Skeletal muscle tissue (tissue), 4 donors: Measurements from ENCODE around the gene SCLY. TPM values are rescaled to one million over a fixed set of nuclear protein-coding genes. Genes with fewer than 3 reads are reported as not detected.

Source experiments
- H3K27ac ChIP-seq: one replicate; pipeline ENCODE4 v1.7.0; 2013; ENCODE audit warnings: mild to moderate bottlenecking, low read depth, low read length, inconsistent platforms
- H3K27me3 ChIP-seq, 3 donors: one replicate each; pipeline ENCODE4 v1.7.0; 2013; ENCODE audit warnings: low read length in 3 of 3; ENCODE audit not compliant: control insufficient read depth in 3 of 3, insufficient read depth in 3 of 3
- H3K36me3 ChIP-seq, 3 donors: one replicate each; pipeline ENCODE4 v1.7.0; 2013; ENCODE audit warnings: low read length in 3 of 3; ENCODE audit not compliant: control insufficient read depth in 3 of 3, insufficient read depth in 3 of 3
- H3K4me1 ChIP-seq, 3 donors: one replicate each; pipeline ENCODE4 v1.7.0; 2013; ENCODE audit warnings: low read length in 3 of 3, mild to moderate bottlenecking in 3 of 3; ENCODE audit not compliant: control insufficient read depth in 3 of 3, insufficient read depth in 3 of 3
- H3K4me3 ChIP-seq, 3 donors: one replicate each; pipeline ENCODE4 v1.7.0; 2013; ENCODE audit warnings: low read length in 3 of 3
- H3K9ac ChIP-seq, 3 donors: one replicate each; pipeline ENCODE4 v1.7.0; 2013; ENCODE audit warnings: low read length in 3 of 3, mild to moderate bottlenecking in 3 of 3, moderate library complexity in 2 of 3, low read depth in 1 of 3
- H3K9me3 ChIP-seq, 3 donors: one replicate each; pipeline ENCODE4 v1.7.0; 2013; ENCODE audit warnings: low read length in 3 of 3; ENCODE audit not compliant: control insufficient read depth in 3 of 3
- total RNA-seq: library from RNA; depleted of rRNA; stranded (reverse); fragments of >200 nt; gene quantifications from one replicate; pipeline ENCODE4 v1.2.3, GENCODE V29; 2014
- donor health status: Osteomylitis.

Gene SCLY
- total RNA-seq, 1 donor from 2014 or later: 11.5 TPM

- no peak overlapping the region for H3K27ac ChIP-seq
- peaks cover 0 to 4% (median 3%) of the 10 kb centered on the region in 3 donors for H3K4me1 ChIP-seq
- H3K4me3 ChIP-seq: no peak overlapping the region
These were observed 33.7 kb downstream of the SCLY start for GRCh38 chr2:238094438-238095022.

DNA sequence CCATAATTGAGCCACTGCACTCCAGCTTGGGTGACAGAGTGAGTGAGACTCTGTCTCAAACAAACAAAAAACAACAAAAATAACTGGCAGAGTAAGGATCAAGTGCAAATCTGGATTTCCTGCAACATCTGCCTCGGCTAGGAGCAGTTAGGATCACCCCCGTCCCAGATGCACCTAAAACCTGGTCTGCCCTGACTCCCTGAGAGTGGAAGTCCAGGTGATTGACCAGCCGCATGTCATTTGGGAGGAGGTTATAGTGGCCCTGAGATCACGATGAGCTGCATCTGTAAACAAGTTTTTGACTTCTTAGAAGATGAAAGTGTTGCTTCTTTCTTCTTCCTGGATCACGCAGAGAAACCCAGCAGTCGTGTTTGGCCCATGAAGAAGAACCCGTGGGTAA, 34.3 kb downstream of the SCLY start:
- Histone ChIP-seq H3K4me1 (peaks cover 0 to 4% (median 3%) of the 10 kb centered on the region in 3 donors), H3K27ac (no peak overlapping the region), H3K27me3 (no peaks in the 10 kb centered on the region), H3K4me3 (no peak overlapping the region), H3K36me3 (peaks cover 0 to 3% (median 2%) of the 10 kb centered on the region in 3 donors), H3K9ac (no peak overlapping the region), H3K9me3 (no peaks in the 10 kb centered on the region)

More at GRCh38 chr2:238094438-238095022, 33.7 kb downstream of the SCLY start:
- no peaks in the 10 kb centered on the region for H3K27me3 ChIP-seq
- H3K9ac ChIP-seq: no peak overlapping the region
- peaks cover 0 to 3% (median 2%) of the 10 kb centered on the region in 3 donors for H3K36me3 ChIP-seq
- no peaks in the 10 kb centered on the region for H3K9me3 ChIP-seq

DNA sequence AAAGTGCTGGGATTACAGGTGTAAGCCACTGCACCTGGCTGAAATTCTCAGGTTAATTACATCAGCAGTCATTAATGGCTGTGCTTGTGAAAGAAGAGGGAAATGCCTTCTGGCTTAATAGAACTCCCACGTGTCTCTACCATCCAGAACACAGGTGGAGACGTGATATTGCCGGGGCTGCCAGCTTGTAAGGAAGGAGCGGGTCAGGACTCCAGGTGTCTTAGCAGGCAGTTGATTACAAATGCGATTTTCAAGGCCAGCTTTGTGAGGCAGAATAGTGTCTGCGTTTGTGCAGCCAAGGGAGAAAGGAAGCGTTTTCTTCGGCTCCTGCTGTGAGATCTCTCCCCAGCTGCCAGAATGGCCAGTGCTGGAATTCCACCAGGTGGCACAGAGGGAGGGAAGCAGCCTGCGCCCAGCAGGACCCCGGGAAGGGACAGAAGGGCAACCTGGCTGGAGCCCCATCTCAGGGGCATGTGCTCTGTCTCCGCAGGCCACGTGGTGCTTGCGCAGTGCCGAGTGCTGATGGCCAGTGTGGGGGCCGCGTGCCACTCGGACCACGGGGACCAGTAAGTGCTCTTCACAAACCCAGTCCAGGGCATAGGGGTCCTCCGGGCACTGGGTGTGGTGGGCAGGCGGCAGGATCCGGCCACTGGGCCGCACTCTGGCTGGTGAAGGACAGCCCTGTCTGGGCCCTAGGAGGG, 35.7 kb downstream of the SCLY start:
- Histone ChIP-seq H3K27me3 (no peaks in the 10 kb centered on the region), H3K4me3 (no peak overlapping the region), H3K4me1 (peaks cover 0 to 4% (median 3%) of the 10 kb centered on the region in 3 donors), H3K9me3 (no peaks in the 10 kb centered on the region), H3K27ac (no peak overlapping the region), H3K36me3 (peaks cover 0 to 2% (median 0%) of the 10 kb centered on the region in 3 donors), H3K9ac (no peak overlapping the region)

DNA sequence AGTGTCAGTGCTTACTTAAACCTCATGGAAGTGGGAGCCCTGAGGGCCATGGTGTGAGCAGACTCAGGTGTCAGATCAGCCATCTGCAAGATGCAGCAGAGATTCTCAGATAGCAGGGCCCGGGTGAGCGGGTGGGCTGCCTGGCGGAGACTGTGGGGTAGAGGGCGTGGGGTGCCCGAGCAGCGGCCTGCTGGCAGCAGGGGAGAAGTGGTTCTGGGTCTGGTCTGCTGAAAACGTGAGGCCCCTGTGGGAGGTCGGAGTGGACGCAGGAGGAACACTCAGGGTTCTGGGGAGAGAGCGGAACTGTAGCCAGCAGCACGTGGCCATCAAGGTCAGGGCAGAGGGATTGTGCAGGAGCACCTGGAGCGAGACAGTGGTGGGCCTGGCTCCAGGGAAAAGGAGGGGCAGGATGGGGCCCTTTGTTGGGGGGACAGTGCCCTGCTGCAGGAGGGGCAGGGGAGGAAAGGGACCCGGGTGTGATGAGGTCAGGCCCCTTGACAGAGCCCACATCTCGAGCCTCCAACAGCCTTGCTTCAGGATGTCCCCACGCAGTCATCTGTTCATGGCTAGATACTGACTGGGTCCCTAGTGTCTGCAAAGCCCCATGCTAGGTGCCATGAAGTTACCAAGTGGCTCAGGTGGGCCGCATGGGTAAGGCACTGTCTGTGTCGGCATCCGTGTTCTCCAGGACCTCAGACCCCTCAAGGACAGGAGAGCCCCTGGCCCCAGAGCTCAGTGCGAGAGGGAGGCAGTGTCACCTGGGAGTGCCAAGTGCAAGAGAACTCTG, 36.6 kb downstream of the SCLY start:
- Histone ChIP-seq H3K4me3 (no peak overlapping the region), H3K27me3 (no peaks in the 10 kb centered on the region), H3K36me3 (no peaks in the 10 kb centered on the region), H3K9ac (no peak overlapping the region), H3K4me1 (peaks cover 0 to 4% (median 3%) of the 10 kb centered on the region in 3 donors), H3K27ac (no peak overlapping the region), H3K9me3 (no peaks in the 10 kb centered on the region)

GRCh38 chr2:238097988-238098871, 37.4 kb downstream of the SCLY start:
- Histone ChIP-seq H3K4me1 (peaks cover 0 to 4% (median 3%) of the 10 kb centered on the region in 3 donors), H3K4me3 (no peak overlapping the region), H3K9ac (no peak overlapping the region), H3K27me3 (no peaks in the 10 kb centered on the region), H3K9me3 (no peaks in the 10 kb centered on the region), H3K36me3 (no peaks in the 10 kb centered on the region), H3K27ac (no peak overlapping the region)

- Histone ChIP-seq H3K27ac (no peak overlapping the region), H3K9ac (no peak overlapping the region), H3K4me1 (peaks cover 0 to 4% (median 3%) of the 10 kb centered on the region in 3 donors), H3K27me3 (peaks cover 0 to 3% (median 0%) of the 10 kb centered on the region in 3 donors), H3K4me3 (no peak overlapping the region), H3K36me3 (no peaks in the 10 kb centered on the region), H3K9me3 (no peaks in the 10 kb centered on the region)
These were observed 38.3 kb downstream of the SCLY start for GRCh38 chr2:238098901-238099713.

DNA sequence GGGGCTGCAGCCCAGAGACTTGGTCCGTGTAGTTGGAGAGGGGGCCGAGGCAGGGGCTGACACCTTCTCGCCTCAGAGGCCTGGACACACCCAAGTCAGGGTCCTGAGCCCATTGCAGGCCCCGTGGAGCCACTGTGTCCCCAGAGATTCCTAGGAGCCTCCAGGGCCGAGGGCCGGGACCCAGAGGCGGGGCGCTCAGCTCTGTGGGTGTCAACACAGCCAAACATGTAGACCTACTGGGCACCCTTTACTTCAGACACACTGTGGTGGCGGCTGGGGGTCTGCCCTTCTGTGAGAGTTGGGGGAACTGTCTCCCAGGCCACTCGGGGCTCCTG, 38.9 kb downstream of the SCLY start:
- Histone ChIP-seq H3K4me3 (no peak overlapping the region), H3K4me1 (peaks cover 0 to 4% (median 3%) of the 10 kb centered on the region in 3 donors), H3K9ac (no peak overlapping the region), H3K27ac (no peak overlapping the region), H3K9me3 (no peaks in the 10 kb centered on the region), H3K36me3 (no peaks in the 10 kb centered on the region), H3K27me3 (peaks cover 0 to 7% (median 0%) of the 10 kb centered on the region in 3 donors)

GRCh38 chr2:238100049-238100820, 39.4 kb downstream of the SCLY start, which contains the start of gene ESPNL:
Gene ESPNL (plus strand): TSS chr2:238100340. CDS start chr2:238100420, 80 bp downstream.
- Histone ChIP-seq H3K9ac (no peak within 1 kb of the TSS), H3K27me3 (peaks cover 0 to 7% (median 0%) of the 10 kb centered on the region in 3 donors), H3K4me1 (peaks cover 0 to 4% (median 3%) of the 10 kb centered on the region in 3 donors), H3K4me3 (no peak within 1 kb of the TSS), H3K9me3 (no peaks in the 10 kb centered on the region), H3K36me3 (no peaks in the 10 kb centered on the region), H3K27ac (no peak within 1 kb of the TSS)
